HL-60/S4 treated with phorbol 12-myristate 13-acetate at 8.2 ng/mL for 4 days and 3 days (cell line): ENCODE results near the gene COQ8B.

ENCODE experiments used
- in situ Hi-C: fragments of 300-500 bp; cut with MboI; formaldehyde crosslinking; loops from 2 replicates; pipeline ENCODE4 v1.15.0; 2022; ENCODE audit warnings: low sequenced_read_pairs

Gene COQ8B

DNA sequence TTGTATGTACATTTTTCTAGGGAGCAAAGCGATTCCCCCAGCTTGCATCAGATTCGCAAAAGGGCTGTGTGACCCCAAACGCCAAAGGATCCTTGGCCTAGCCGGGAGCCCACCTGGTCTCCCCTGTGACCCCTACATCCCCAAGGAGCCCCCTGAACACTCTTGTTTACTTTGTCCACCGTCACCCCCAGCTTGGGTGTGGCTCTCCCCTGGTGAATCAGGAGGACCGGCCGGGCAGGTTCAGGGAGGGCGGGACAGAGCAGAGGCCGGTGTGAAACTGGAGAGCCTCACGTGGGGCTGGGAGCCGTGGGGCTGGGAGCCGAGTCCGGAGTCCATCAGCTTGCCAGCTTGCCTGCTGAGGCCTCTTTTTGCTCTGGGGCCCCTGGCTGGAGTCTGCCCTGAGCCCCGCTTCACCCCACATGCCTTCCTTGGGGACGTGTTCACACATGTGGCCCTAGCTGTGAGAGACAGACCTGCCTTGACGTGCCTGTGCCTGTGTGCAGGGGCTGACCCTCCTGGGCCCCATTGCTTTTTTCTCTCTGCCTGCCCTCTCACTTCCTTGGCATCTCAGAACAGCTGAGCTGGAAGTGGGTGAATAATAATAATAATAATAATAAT lies 2.2 kb upstream of the COQ8B start:
- in situ Hi-C loops, result no loop called here

- in situ Hi-C loops, result no loop called here
Observed at GRCh38 chr19:40717880-40718773, 1.4 kb upstream of the COQ8B start.

GRCh38 chr19:40717325-40717879 lies 716 bp upstream of the COQ8B start:
- in situ Hi-C loops, result no loop called here

GRCh38 chr19:40716031-40716481 lies 630 bp downstream of the COQ8B start:
- in situ Hi-C loops, result no loop called here

- in situ Hi-C loops, result no loop called here
Observed at GRCh38 chr19:40714441-40715299, 2.0 kb downstream of the COQ8B start.

DNA sequence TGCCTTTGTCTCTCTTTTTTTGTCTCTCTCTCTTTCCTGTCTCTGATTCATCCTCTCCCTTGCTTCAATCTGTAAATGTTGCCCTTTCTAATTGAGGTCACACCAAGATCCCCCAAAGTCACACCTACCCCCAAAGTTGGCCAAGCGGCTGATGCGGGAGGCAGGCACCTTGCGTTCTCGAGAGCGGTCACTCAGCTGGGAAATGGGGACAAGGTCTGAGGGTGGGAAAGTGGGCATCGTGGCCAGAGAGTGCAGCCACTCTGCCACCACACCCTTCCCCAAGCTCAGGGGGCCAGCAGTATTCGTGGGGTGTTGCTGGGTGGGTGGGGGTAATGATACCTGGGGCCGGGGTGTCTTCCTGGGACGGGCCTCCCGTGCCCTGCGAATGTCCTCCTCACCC lies 2.7 kb downstream of the COQ8B start:
- in situ Hi-C loops, result no loop called here

DNA sequence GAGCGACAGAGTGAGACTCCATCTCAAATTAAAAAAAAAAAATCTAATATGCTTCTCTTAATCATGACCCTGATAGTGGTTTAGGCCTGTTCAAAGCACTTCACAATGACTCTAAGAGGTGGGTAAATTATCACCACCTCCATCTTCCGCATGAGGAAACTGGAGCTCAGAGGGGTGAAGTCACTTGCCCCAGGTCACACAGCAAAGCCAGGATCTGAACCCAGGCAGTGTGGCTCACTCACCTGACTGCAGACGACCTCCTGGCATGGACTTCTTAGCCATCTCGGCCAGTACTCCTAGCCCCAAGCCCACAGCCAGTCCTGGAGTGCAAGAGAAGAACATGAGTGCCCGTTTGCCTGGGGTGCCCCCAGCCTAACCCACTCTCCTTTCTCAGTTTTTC lies 6.9 kb downstream of the COQ8B start:
- in situ Hi-C loops, result no loop called here

- in situ Hi-C loops, result no loop called here
Observed at GRCh38 chr19:40707615-40708014, 9.1 kb downstream of the COQ8B start.

DNA sequence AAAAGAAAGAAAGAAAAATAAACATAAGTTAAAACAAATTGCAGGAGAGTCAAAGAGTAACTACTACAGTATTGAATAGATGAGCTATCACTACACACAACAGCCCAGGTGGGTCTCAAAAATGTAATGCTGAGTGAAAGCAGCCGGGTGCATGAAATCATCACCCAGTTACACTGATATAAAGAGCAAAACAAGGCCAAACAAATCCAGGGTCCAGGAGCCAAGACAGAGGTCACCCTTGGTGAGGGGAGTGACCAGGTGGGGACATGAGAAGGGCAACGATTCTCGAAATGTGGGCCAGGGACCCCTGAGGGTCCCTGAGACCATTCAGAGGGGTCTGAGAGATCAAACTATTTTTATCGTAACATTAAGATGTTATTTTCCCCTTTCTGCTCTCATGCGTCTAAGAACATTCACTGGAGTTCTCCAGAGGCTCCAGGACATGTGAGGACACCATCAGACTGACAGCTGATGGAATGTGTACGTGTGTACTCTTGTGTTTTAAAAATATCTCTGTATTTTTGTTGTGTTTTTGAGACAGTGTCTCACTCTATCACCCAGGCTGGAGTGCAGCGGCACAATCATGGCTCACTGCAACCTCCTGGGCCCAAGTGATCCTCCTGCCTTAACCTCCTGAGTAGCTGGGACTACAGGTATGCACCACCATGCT lies 10.6 kb downstream of the COQ8B start:
- in situ Hi-C loops, result no loop called here

DNA sequence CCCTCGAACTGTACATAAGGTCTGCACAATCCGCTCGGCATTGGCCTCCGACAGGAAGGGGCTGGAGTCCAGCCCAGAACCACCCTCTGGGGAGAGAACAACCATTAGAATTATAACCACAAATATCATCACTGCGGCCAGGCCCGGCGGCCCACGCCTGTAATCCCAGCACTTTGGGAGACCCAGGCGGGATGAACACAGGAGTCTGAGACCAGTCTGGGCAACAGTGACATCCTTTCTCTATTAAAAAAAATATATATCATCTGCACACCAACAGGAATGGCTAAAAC lies 11.4 kb downstream of the COQ8B start:
- in situ Hi-C loops, result no loop called here

DNA sequence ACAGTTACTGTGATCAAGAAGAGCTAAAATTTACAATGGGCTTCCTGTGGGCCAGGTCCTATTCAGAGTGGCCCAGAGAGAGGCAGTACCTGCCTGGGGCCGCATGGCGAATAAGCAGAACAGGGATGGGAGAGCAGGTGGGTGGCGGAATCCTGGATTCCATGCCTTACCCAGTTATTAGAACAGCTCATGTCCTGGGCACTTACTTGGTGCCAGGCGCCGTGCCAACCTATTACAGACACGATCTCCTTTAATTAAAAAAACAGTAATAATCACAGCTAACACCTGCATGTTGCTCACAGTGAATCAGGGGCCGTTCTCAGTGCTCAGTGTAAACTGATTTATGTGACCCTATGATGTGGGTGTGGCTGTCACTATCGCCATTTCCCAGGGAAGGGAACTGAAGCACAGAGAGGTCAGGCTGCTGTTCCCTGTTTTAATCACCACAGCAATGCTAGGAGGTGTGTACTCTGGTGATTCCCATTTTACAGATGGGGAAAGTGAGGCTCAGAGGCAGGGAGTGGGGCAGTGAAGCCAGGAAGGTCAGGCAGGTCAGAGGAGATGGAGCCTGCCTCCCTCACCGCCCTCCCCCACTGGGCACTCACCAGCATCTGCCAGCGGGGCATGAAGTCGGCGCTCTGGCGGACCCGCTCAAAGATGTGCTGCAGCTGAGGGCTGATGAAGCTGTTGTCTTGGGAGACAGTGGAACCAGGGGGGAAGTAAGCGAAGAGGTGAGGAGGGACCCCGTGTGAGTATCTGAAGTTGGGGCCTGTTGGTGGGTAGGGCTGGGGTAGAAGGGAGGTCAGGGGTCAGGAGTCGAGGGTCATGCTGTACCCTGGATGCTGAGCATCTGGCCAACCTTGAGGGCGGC lies 12.0 kb downstream of the COQ8B start:
- in situ Hi-C loops, result no loop called here

DNA sequence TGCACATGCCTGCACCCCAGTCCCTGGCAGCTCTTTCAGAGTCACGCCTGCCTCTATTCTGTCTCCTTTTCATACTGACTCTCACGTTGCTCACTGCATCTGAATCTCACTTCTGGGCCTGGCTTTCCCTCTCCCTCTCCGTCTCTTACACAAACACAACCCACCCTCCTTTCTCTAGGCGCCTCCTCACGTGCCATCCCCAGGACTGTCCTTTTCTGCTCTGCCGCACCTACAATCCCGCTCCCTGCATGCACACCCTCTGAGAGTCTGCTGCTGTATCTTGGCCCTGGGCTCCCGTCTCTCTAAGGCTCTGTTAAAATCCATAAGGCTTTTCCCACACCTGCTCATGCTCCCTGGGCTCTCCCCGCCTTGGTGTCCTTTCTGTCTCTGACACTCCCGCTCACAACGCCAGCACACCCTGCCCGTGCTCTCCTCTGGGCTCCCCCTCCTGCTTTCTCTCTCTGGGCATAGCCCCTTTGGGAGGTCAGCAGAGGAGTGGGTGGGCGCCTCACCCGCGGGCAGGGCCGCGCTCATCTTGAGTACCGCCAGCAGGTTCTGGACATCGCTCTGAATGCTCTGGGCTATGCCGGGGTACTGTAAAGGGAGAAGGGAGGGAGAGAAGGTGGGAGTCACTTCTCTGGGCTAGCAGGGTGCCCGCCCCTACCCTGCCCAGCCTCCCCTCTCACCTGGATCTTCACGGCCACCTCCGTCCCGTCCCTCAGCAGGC lies 13.5 kb downstream of the COQ8B start:
- in situ Hi-C loops, result no loop called here

- in situ Hi-C loops, result no loop called here
Observed at GRCh38 chr19:40702337-40703012, 14.2 kb downstream of the COQ8B start.

- in situ Hi-C loops, result no loop called here
Observed at GRCh38 chr19:40701758-40702157, 14.9 kb downstream of the COQ8B start.

GRCh38 chr19:40700083-40700482 lies 16.6 kb downstream of the COQ8B start:
- in situ Hi-C loops, result no loop called here

GRCh38 chr19:40697007-40697406 lies 19.7 kb downstream of the COQ8B start:
- in situ Hi-C loops, result no loop called here

- in situ Hi-C loops, result no loop called here
Observed at GRCh38 chr19:40695881-40696280, 20.8 kb downstream of the COQ8B start.

DNA sequence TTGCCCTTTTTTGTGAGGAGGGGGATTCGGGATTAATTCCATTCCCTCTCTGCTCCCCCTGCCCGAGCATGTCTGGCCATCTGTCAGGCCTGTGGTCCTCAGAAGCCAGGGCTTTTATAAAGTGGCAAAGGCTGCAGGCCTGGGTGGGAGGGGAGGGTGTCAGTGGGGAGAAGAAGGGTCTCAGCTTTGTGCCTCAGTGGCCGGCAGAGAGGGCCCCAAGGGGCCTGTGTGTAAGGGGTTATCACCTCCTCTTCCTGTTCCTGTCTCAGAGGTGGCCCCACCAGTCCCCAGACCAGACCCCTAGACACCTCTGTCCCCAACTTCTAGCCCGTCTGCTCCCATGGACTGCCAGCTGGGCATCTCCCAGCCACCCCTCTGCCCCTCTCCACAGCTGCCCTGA lies 22.8 kb downstream of the COQ8B start:
- in situ Hi-C loops, result no loop called here
